GM18499 (cell line): Measurements from ENCODE around the gene FBXW11.

Experiments used
- ATAC-seq: cut with Tn5 transposase; IDR thresholded peaks from one replicate; pipeline ENCODE4 v1.9.1; 2021; ENCODE audit warnings: moderate number of reproducible peaks; ENCODE audit not compliant: insufficient read depth, unreplicated experiment

FBXW11 gene

DNA sequence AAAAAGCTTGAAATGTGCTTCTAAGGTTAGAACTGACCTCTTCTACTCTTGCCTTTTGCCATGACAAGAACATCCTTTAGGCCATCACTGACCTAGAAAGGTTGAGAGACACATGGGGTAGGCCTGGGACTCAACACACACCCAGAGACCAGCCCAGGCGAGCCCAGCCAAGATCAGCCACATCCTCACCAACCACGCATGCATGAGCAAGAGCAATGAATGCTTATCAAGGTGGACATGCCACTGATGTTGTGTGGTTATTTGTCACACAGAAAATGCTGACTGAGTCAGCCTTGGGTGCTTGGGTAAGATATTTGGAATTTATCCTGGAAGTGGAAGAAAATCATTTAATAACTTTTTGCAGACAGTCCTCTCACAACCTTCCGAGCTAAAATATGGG, 181.4 kb downstream of the FBXW11 start:
- no peak for ATAC-seq

DNA sequence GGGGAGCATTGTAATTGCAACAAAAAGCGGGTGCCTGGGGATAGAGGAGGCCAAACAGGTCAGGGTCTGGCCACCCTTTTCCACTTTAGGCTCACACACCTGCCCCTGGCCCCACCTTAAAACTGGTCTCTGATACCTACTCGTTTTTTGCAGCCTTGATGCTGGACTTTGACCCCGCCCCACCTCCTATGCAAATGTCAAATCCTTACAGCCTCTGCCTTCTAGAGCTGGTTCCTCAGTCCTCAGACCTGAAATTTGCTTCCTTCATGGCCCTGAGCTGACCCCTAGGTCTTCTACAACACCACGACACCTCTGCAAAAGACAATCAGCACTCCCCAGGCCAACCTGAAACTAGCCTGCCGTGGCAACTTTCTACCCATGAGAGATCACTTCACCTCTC, 183.2 kb downstream of the FBXW11 start:
- ATAC-seq, result no peak

DNA sequence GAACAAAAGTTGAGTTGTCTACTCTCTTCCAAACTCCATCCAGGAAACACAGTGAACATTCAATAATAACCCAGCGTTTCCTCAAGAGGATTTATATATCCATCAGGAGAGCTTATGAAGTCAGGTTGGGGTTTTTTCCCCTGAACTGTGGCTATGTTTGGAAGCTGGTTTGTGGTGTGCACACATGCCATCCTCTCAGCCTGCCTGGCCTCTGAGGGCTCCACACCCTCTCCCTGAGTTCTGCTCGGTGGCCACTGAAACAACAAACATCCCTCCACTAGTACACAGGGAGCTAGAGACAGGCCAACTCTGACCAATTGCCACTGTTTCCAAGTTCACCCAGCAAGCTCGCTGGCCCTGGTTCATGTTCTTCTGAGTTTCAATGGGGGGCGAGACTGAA, 185.2 kb downstream of the FBXW11 start:
- no peak for ATAC-seq

DNA sequence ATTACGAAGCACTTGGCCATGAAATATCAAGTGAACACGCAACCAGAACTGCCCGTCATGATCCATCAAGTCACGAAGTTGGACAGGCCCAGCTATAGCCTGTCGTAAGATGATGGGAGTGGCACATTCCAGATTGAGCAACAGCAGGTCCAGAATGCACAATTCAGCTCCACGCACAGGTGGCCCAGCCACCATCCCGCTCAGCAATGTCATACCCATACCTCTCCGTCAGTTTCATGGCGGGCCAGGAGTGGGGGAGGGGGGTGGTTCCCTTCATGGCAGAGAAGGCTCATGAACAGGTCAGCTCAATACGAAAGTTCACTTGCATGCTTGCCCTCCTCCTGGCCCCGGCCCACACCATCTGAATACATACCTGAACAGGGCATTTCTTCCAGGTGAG, 185.9 kb downstream of the FBXW11 start:
- ATAC-seq, result no peak

DNA sequence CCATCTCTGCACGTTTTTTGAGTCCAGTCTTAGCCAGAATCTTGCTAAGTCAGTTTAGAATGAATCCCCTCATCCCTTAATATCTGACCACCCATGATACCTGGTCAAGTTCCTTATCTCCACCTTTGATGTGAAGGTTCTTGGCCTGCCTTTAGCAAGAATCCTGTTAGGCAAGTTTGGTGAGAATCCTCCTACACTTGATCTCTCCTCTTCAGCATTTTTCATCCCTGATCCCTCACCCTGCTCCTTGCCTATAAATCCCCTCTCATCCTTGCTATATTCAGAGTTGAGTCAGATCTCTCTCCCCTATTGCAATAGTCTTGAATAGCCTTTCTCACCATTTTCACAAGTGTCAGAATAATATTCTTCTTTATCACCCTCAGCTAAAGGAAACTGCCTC, 189.8 kb downstream of the FBXW11 start:
- ATAC-seq, result no peak

DNA sequence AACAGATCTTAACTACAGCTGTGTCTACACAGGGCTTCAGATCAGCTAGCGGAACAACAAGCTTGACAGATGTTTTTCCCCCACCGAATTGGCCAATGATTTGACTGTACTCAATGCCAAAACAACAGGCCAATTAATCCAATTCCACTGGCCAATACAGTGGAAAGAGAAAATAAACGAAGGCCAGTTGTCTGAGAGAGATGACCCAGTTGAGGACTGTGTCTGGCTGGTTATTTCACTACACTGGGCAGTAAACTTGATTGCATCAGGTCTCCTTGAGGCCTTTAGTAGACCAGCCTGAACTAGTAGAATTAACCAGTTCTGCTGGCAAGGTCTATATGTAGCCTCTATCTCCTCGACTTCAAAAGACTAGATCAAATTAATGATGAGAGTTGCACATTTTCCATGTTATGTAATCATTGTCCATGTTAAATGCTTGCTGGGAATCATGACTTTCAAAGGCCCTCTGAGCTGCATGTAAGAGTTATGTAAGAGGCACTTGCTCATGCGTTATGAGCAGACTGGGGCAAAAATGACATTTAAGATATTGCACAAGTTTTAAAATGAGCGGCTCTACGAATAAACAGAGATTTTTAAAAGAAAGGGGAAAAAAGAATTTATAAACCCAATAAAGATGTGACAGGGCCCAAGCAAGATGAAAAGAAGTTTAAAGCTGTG, 192.5 kb downstream of the FBXW11 start:
- no peak for ATAC-seq

DNA sequence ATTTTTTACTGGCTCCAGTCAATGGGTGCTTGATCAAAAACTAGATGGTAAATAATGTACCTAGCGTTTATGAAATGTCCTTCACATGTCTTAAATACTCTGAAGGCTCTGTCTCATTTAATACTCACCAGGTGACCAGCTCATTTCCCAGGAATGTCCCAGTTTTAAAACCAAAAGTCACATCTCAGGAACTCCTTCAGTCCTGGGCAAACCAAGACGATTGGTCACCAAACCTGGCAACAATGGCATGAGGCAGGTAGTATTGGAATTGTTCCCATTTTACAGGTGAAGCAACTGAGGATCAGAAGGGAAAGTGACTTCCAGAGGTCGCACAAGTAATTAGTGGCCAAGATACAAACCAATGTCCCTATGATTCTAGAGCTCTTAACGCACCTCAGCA, 193.2 kb downstream of the FBXW11 start:
- no peak for ATAC-seq
